H1 (cell line): Measurements from ENCODE around the gene CIAO2B. TPM values are rescaled to one million over a fixed set of nuclear protein-coding genes. Genes with fewer than 3 reads are reported as not detected.
A peak's percentile ranks its signal among the peaks of the same experiment; 100 is the strongest.

Experiments used
- CTCF ChIA-PET: fragments of 300-600 bp; sonication (Branson Sonifier 250); formaldehyde crosslinking; loops from one replicate; lab custom pipeline; 2021; ENCODE audit not compliant: partially characterized antibody; lab: Charles Lee
- POLR2A ChIA-PET: fragments of 300-600 bp; sonication (Branson Sonifier 250); formaldehyde crosslinking; loops from one replicate; lab custom pipeline; 2021; ENCODE audit warnings: inconsistent platforms; ENCODE audit not compliant: partially characterized antibody; lab: Charles Lee
- DNase-seq, 2 experiments: peaks; one replicate each; pipeline versions ENCODE4 v3.0.0 to v3.0.0-alpha.2; 2010 to 2022; ENCODE audit warnings: low spot score in 2 of 2, low read depth in 1 of 2, mixed read lengths in 1 of 2
- FAIRE-seq: peaks from 2 replicates; lab custom pipeline; 2011; peaks lifted over from hg19 to GRCh38; lab: Jason Lieb, UNC
- H2AFZ ChIP-seq: 2 replicates; pipeline ENCODE4 v1.8.1; 2012; ENCODE audit warnings: low read length, inconsistent platforms
- H2AK5ac ChIP-seq: 2 replicates; pipeline ENCODE4 v1.6.1; 2013; ENCODE audit warnings: low read depth, low read length
- H2BK120ac ChIP-seq: replicated peaks from 2 replicates; pipeline ENCODE3; 2013; ENCODE audit warnings: low read depth, low read length, inconsistent platforms
- H2BK12ac ChIP-seq: 2 replicates; pipeline ENCODE4 v1.6.1; 2013; ENCODE audit warnings: low read depth, low read length
- H2BK15ac ChIP-seq: 2 replicates; pipeline ENCODE4 v1.6.1; 2013; ENCODE audit warnings: low read length
- H2BK20ac ChIP-seq: 2 replicates; pipeline ENCODE4 v1.6.1; 2013; ENCODE audit warnings: low read length
- H2BK5ac ChIP-seq: 2 replicates; pipeline ENCODE4 v1.6.1; 2013; ENCODE audit warnings: low read depth, low read length
- H3K14ac ChIP-seq: 2 replicates; pipeline ENCODE4 v1.6.1; 2013; ENCODE audit warnings: inconsistent platforms; ENCODE audit not compliant: insufficient read length
- H3K18ac ChIP-seq: 2 replicates; pipeline ENCODE4 v1.6.1; 2013; ENCODE audit warnings: low read length; ENCODE audit errors: extremely low read depth
- H3K23ac ChIP-seq: 2 replicates; pipeline ENCODE4 v1.6.1; 2013; ENCODE audit warnings: inconsistent platforms; ENCODE audit not compliant: insufficient read length
- H3K23me2 ChIP-seq: 2 replicates; pipeline ENCODE4 v1.6.1; 2013; ENCODE audit warnings: low read depth, low read length
- H3K27ac ChIP-seq: 2 replicates; pipeline ENCODE4 v1.6.1; 2011; ENCODE audit warnings: low read depth, low read length, inconsistent platforms
- H3K27me3 ChIP-seq, 4 experiments: replicated peaks in 1 of 4; 1 replicate in 1 of 4; 2 replicates in 3 of 4; pipeline versions ENCODE4 v1.6.1 to v1.8.1; 2011 to 2013; ENCODE audit warnings: low read length in 3 of 4, mild to moderate bottlenecking in 3 of 4, inconsistent platforms in 2 of 4, mixed read lengths in 2 of 4, moderate library complexity in 1 of 4; ENCODE audit not compliant: control insufficient read depth in 3 of 4, insufficient read depth in 3 of 4; ENCODE audit errors: extremely low read depth in 1 of 4
- H3K36me3 ChIP-seq, 4 experiments: 2 replicates each; pipeline versions ENCODE4 v1.6.1 to v1.8.1; 2011 to 2013; ENCODE audit warnings: mild to moderate bottlenecking in 4 of 4, low read length in 3 of 4, moderate library complexity in 2 of 4, control low read depth in 1 of 4, inconsistent platforms in 1 of 4; ENCODE audit not compliant: insufficient read depth in 4 of 4, control insufficient read depth in 2 of 4
- H3K4ac ChIP-seq: replicated peaks from 2 replicates; pipeline ENCODE3; 2013; ENCODE audit warnings: low read length, low read depth, mixed read lengths, inconsistent platforms; ENCODE audit not compliant: insufficient read length
- H3K4me1 ChIP-seq, 4 experiments: replicated peaks in 1 of 4; 1 replicate in 1 of 4; 2 replicates in 3 of 4; pipeline versions ENCODE4 v1.6.1 to v1.8.1; 2011 to 2013; ENCODE audit warnings: low read length in 3 of 4, inconsistent platforms in 2 of 4, mixed read lengths in 1 of 4; ENCODE audit not compliant: insufficient read depth in 4 of 4, control insufficient read depth in 3 of 4
- H3K4me2 ChIP-seq, 2 experiments: 2 replicates each; pipeline versions ENCODE4 v1.6.1 to v1.8.1; 2011 to 2013; ENCODE audit warnings: low read depth in 2 of 2, low read length in 2 of 2, control low read depth in 1 of 2, inconsistent platforms in 1 of 2, mild to moderate bottlenecking in 1 of 2; ENCODE audit not compliant: insufficient read depth in 1 of 2
- H3K4me3 ChIP-seq, 4 experiments: fragments of 200-600, 300-600 bp in 1 of 4; sonication (generic), shearing (Covaris generic), sonication (Bioruptor Twin) in 1 of 4; 2 replicates each; pipeline versions ENCODE4 v1.5.1 to v1.8.1; 2011 to 2016; ENCODE audit warnings: low read length in 4 of 4, low read depth in 3 of 4, control low read depth in 2 of 4, inconsistent platforms in 2 of 4, mild to moderate bottlenecking in 2 of 4, mixed read lengths in 1 of 4, moderate library complexity in 1 of 4; ENCODE audit not compliant: insufficient read depth in 2 of 4; ENCODE audit errors: extremely low read depth in 1 of 4
- H3K56ac ChIP-seq: replicated peaks from 2 replicates; pipeline ENCODE3; 2013; ENCODE audit warnings: low read depth, mild to moderate bottlenecking, mixed read lengths, low read length, inconsistent platforms; ENCODE audit not compliant: insufficient read length
- H3K79me1 ChIP-seq: 2 replicates; pipeline ENCODE4 v1.6.1; 2013; ENCODE audit warnings: low read depth, low read length, control low read depth
- H3K79me2 ChIP-seq, 2 experiments: 2 replicates each; pipeline versions ENCODE4 v1.6.1 to v1.8.1; 2012 to 2013; ENCODE audit warnings: low read length in 2 of 2, mild to moderate bottlenecking in 2 of 2, inconsistent platforms in 1 of 2; ENCODE audit not compliant: insufficient read depth in 2 of 2, control insufficient read depth in 1 of 2
- H3K9ac ChIP-seq, 4 experiments: replicated peaks in 1 of 4; 1 replicate in 1 of 4; 2 replicates in 3 of 4; pipeline versions ENCODE4 v1.6.1 to v1.8.1; 2011 to 2013; ENCODE audit warnings: low read depth in 3 of 4, low read length in 3 of 4, control low read depth in 2 of 4, mild to moderate bottlenecking in 2 of 4, moderate library complexity in 2 of 4, inconsistent platforms in 1 of 4; ENCODE audit errors: extremely low read depth in 1 of 4
- H3K9me3 ChIP-seq, 2 experiments: 2 replicates each; pipeline versions ENCODE4 v1.6.1 to v1.8.1; 2012 to 2013; ENCODE audit warnings: mild to moderate bottlenecking in 2 of 2, moderate library complexity in 2 of 2, control low read depth in 1 of 2, inconsistent platforms in 1 of 2, low read depth in 1 of 2, low read length in 1 of 2, mixed read lengths in 1 of 2; ENCODE audit not compliant: insufficient read depth in 2 of 2
- H4K20me1 ChIP-seq, 2 experiments: replicated peaks in 1 of 2; 2 replicates each; pipeline versions ENCODE3 to v1.8.1; 2011 to 2013; ENCODE audit warnings: inconsistent platforms in 2 of 2, low read length in 2 of 2, mild to moderate bottlenecking in 1 of 2; ENCODE audit not compliant: insufficient read depth in 2 of 2, control insufficient read depth in 1 of 2
- H4K5ac ChIP-seq: 2 replicates; pipeline ENCODE4 v1.6.1; 2013; ENCODE audit warnings: low read length, low read depth, mixed read lengths, inconsistent platforms; ENCODE audit not compliant: insufficient read length
- H4K8ac ChIP-seq: 2 replicates; pipeline ENCODE4 v1.8.0; 2013; ENCODE audit warnings: mild to moderate bottlenecking, moderate library complexity, low read length, inconsistent platforms; ENCODE audit not compliant: insufficient read depth; ENCODE audit errors: extremely low read depth
- H4K91ac ChIP-seq: replicated peaks from 2 replicates; pipeline ENCODE3; 2013; ENCODE audit warnings: low read length, mixed read lengths, inconsistent platforms; ENCODE audit not compliant: insufficient read length
- ATF3 ChIP-seq: IDR thresholded peaks from 2 replicates; pipeline ENCODE4 v1.6.1; 2011; ENCODE audit warnings: low read depth, mild to moderate bottlenecking, low read length; ENCODE audit not compliant: insufficient read depth
- EZH2 ChIP-seq: fragments of 200-600 bp; sonication (generic); IDR thresholded peaks from 2 replicates; pipeline ENCODE4 v1.7.1; 2012; ENCODE audit warnings: low read depth, mild to moderate bottlenecking, moderate library complexity, low read length, inconsistent platforms; ENCODE audit not compliant: severe bottlenecking
- GTF2F1 ChIP-seq: IDR thresholded peaks from 2 replicates; pipeline ENCODE4 v1.6.1; 2012; ENCODE audit warnings: low read depth, low read length, improper control_type of control experiment, borderline replicate concordance
- SRF ChIP-seq: IDR thresholded peaks from 2 replicates; pipeline ENCODE4 v1.6.1; 2011; ENCODE audit warnings: mild to moderate bottlenecking, low read depth, low read length, moderate library complexity
- SUZ12 ChIP-seq: fragments of 200-600 bp; sonication (generic); IDR thresholded peaks from 2 replicates; pipeline ENCODE4 v1.6.1; 2012; ENCODE audit warnings: mild to moderate bottlenecking, inconsistent platforms, low read length, moderate library complexity, mixed read lengths
- TEAD4 ChIP-seq: IDR thresholded peaks from 2 replicates; pipeline ENCODE4 v1.6.1; 2012; ENCODE audit warnings: low read depth, low read length, inconsistent platforms, mixed read lengths
- WGBS, 2 experiments: shearing (Covaris generic) in 1 of 2; methylation state at CpG; one replicate each; pipeline versions ENCODE4 v1.1.6 to v1.1.7; 2013 to 2015; ENCODE audit warnings: low lambda C conversion rate in 2 of 2, mixed read lengths in 2 of 2, inconsistent platforms in 1 of 2, low coverage in 1 of 2, missing lambda C conversion rate in 1 of 2; ENCODE audit not compliant: insufficient replicate concordance in 2 of 2, insufficient coverage in 1 of 2, insufficient read length in 1 of 2; ENCODE audit errors: extremely low coverage in 1 of 2, missing lambda C conversion rate in 1 of 2; 5-methylcytosine and 5-hydroxymethylcytosine counted together
- polyA plus RNA-seq, 7 experiments: library from polyadenylated mRNA; depleted of rRNA in 3 of 7; stranded (reverse) in 5 of 7; unstranded in 2 of 7; fragments of >200 nt in 5 of 7; fragments of 200-250 nt in 2 of 7; gene quantifications; 1 replicate in 5 of 7; 2 replicates in 1 of 7; 4 replicates in 1 of 7; pipeline versions ENCODE4 v1.2.1 to v1.2.3, GENCODE V29; 2011 to 2013; ENCODE audit warnings: missing spikeins in 2 of 7, mixed read lengths in 2 of 7
- total RNA-seq: library from RNA; stranded (reverse); fragmentation: NEBNext Ultra II Directional; extraction: Animal tissue kit (Norgen Biotek cat#: 25700); gene quantifications from 2 replicates; pipeline ENCODE4 v1.2.1, GENCODE V29; 2021

The CIAO2B gene
- total and polyA plus RNA-seq, 2 of the 8 experiments (the other 6 are each of a cell fraction or from before 2014, with no cell fraction given), result 65.6 to 248 TPM

DNA sequence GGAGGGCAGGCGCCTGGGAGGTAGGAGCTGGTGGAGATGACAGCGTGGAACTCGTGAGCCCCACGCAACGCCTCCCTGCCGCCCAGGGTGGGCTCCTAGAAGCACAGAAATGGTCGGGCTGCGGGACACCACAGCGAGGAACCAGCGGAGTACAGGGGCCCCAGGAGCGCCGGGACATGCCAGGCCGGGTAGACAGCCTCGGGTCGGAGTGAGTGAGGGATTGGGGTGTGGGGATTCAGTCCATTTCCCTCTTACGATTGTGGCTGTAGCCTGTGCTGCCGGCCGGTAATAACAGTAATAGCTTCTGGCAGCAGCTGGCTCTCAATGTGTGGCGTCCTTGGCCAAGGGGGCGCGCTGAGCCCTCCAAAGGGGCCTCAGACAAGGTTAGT is 14.6 kb upstream of the CIAO2B start:
- DNase-seq (no peak), FAIRE-seq (no peak)
- Histone ChIP-seq H3K27me3 (peaks cover 10 to 34% (median 32%) of the 10 kb centered on the region in 4 experiments), H3K9ac (no peak overlapping the region), H2BK120ac (no peak overlapping the region), H3K4me3 (peak overlapping the region in 1 of 4 experiments; percentile 53; a peak in 2 of 8 replicates), H3K23me2 (peaks cover 2% of the 10 kb centered on the region; the same call in 1 of the 2 replicates), H4K20me1 (peaks cover 0 to 1% of the 10 kb centered on the region in 2 experiments), H3K79me2 (no peaks in the 10 kb centered on the region), H3K4ac (no peak overlapping the region), H4K91ac (no peak overlapping the region), H3K4me2 (peak overlapping the region; percentile 77 to 83), H2BK12ac (no peak overlapping the region), H3K9me3 (no peaks in the 10 kb centered on the region), H2BK20ac (no peak overlapping the region), H3K18ac (no peak overlapping the region), H4K5ac (no peak overlapping the region), H3K4me1 (peaks cover 0 to 5% (median 1%) of the 10 kb centered on the region in 4 experiments; a peak in 2 of 7 replicates), H3K27ac (no peak overlapping the region), H3K79me1 (no peaks in the 10 kb centered on the region), H2BK15ac (no peak overlapping the region), H3K23ac (no peak overlapping the region), H3K56ac (no peak overlapping the region), H3K36me3 (peaks cover 0 to 1% (median 0%) of the 10 kb centered on the region in 4 experiments; a peak in 1 of 8 replicates), H4K8ac (no peak overlapping the region), H2BK5ac (no peak overlapping the region), H3K14ac (no peak overlapping the region), H2AK5ac (no peak overlapping the region), H2AFZ (no peak overlapping the region)
- TF ChIP-seq GTF2F1 (no peak), EZH2 (peak; percentile 75), SRF (no peak), SUZ12 (peak; percentile 79; the same call in 1 of the 2 replicates), ATF3 (no peak), TEAD4 (no peak)
- WGBS, 2 experiments, result 36% methylated on average over 15 of the region's 21 CpGs; no CpG with 5 or more reads in 1 of the 2 experiments
- ChIA-PET POLR2A (interaction anchor here (0.9 kb wide), 1 partner anchor 209 kb away, joined by 4 read pairs; no protein-coding TSS in a partner anchor), CTCF (interaction anchor here (1.3 to 3.3 kb wide), 4 partner anchors 9 to 54 kb away, joined by 3 to 14 read pairs (median 5); no protein-coding TSS in a partner anchor)
